ENCODE measurements around the gene RNPEPL1. TPM values are rescaled to one million over a fixed set of nuclear protein-coding genes. Genes with fewer than 3 reads are reported as not detected.

The RNPEPL1 gene
- total RNA-seq, 1 experiment from 2014 or later, result 25.8 TPM

- peak; percentile 56 for ATAC-seq
- no peak overlapping the region for H3K4me2 ChIP-seq (ENCODE audit: low read length)
- no peaks in the 10 kb centered on the region for H4K20me1 ChIP-seq (ENCODE audit: low read length)
- no peaks in the 10 kb centered on the region for H3K27me3 ChIP-seq (ENCODE audit: low read length)
- no TSS peak for BruUV-seq (replicated peaks)
- intact Hi-C loops (cut with micrococcal nuclease), result no loop called here
- H3K79me2 ChIP-seq (ENCODE audit: low read length), result no peaks in the 10 kb centered on the region
- no peaks in the 10 kb centered on the region for H3K9me2 ChIP-seq (replicated peaks; ENCODE audit: low read length)
- H3K9me3 ChIP-seq (ENCODE audit: low read length), result no peaks in the 10 kb centered on the region
- ChIA-PET POLR2A (ENCODE audit: unreplicated experiment) (no interaction called here), CTCF (interaction anchor here (0.6 kb wide), 1 partner anchor 883 kb away, joined by 3 read pairs; no protein-coding TSS in a partner anchor)
- no peaks in the 10 kb centered on the region for H3F3A ChIP-seq (ENCODE audit: low read length, unreplicated experiment)
- no peak for TF ChIP-seq EZH2phosphoT487 (IDR thresholded peaks at IDR 0.05; ENCODE audit: borderline replicate concordance, low read length)
- peak; percentile 47 for TF ChIP-seq CTCF (conservative IDR thresholded peaks at IDR 0.05; ENCODE audit: low read depth, low read length)
- no peak overlapping the region for H3K27ac ChIP-seq (ENCODE audit: low read length)
- no peak overlapping the region for H2AFZ ChIP-seq (ENCODE audit: low read length)
- no peak overlapping the region for H3K9ac ChIP-seq (ENCODE audit: low read length)
- no peaks in the 10 kb centered on the region for H3K4me1 ChIP-seq (ENCODE audit: insufficient read depth, low read length)
- DNase-seq, result peak; percentile 16
- no peaks in the 10 kb centered on the region for H3K36me3 ChIP-seq (ENCODE audit: low read depth, low read length)
- no peak overlapping the region for H3K4me3 ChIP-seq (ENCODE audit: low read length)
These were observed 36.1 kb downstream of the RNPEPL1 start for GRCh38 chr2:240604291-240604938.

GRCh38 chr2:240604939-240605716 lies 36.8 kb downstream of the RNPEPL1 start:
- H3K79me2 ChIP-seq (ENCODE audit: low read length), result no peaks in the 10 kb centered on the region
- no peaks in the 10 kb centered on the region for H3K36me3 ChIP-seq (ENCODE audit: low read depth, low read length)
- ATAC-seq (no peak; the same call in 1 of the 2 replicates), DNase-seq (no peak)
- TF ChIP-seq EZH2phosphoT487 (IDR thresholded peaks at IDR 0.05; ENCODE audit: borderline replicate concordance, low read length), result no peak
- no peak for TF ChIP-seq CTCF (conservative IDR thresholded peaks at IDR 0.05; ENCODE audit: low read depth, low read length)
- TF ChIP-seq EZH2 (IDR thresholded peaks at IDR 0.05; ENCODE audit: low read length, unreplicated experiment), result no peak
- H3F3A ChIP-seq (ENCODE audit: low read length, unreplicated experiment), result no peaks in the 10 kb centered on the region
- H3K4me3 ChIP-seq (ENCODE audit: low read length), result no peak overlapping the region
- ChIA-PET CTCF (no interaction called here), POLR2A (ENCODE audit: unreplicated experiment) (no interaction called here)
- H3K9me3 ChIP-seq (ENCODE audit: low read length), result no peaks in the 10 kb centered on the region
- H3K27me3 ChIP-seq (ENCODE audit: low read length), result no peaks in the 10 kb centered on the region
- no peak overlapping the region for H3K4me2 ChIP-seq (ENCODE audit: low read length)
- H3K9ac ChIP-seq (ENCODE audit: low read length), result no peak overlapping the region
- no TSS peak for BruUV-seq (replicated peaks)
- no peak overlapping the region for H2AFZ ChIP-seq (ENCODE audit: low read length)
- no peaks in the 10 kb centered on the region for H3K4me1 ChIP-seq (ENCODE audit: insufficient read depth, low read length)
- no peaks in the 10 kb centered on the region for H4K20me1 ChIP-seq (ENCODE audit: low read length)
- no peaks in the 10 kb centered on the region for H3K9me2 ChIP-seq (replicated peaks; ENCODE audit: low read length)
- intact Hi-C loops (cut with micrococcal nuclease), result no loop called here
- H3K27ac ChIP-seq (ENCODE audit: low read length), result no peak overlapping the region

Measured in PC-3 (cell line).